Smooth muscle cell (in vitro differentiated cells): ENCODE results near the gene MACROD2. TPM values are rescaled to one million over a fixed set of nuclear protein-coding genes. Genes with fewer than 3 reads are reported as not detected.
"Not testable (repeated sequence)": the region's sequence is repeated elsewhere in the genome, so short reads cannot be mapped to it uniquely, and the experiment has no call there.

Experiments
- DNase-seq: peaks from one replicate; lab custom pipeline; 2025; ENCODE audit not compliant: unreplicated experiment; lab: John Stamatoyannopoulos, UW
- H2AFZ ChIP-seq: fragments of 200-600 bp; sonication (generic); 2 replicates; pipeline ENCODE4 v1.6.0; 2016; ENCODE audit warnings: antibody characterized with exemption, low read depth, mild to moderate bottlenecking
- H3F3A ChIP-seq: fragments of 200-600 bp; sonication (generic); 2 replicates; pipeline ENCODE4 v1.6.0; 2017; ENCODE audit warnings: antibody characterized with exemption, low read depth
- H3K27ac ChIP-seq: fragments of 200-600 bp; sonication (generic); 2 replicates; pipeline ENCODE4 v1.5.1; 2016; ENCODE audit warnings: low read depth, mild to moderate bottlenecking
- H3K27me3 ChIP-seq: fragments of 200-600 bp; sonication (generic); 2 replicates; pipeline ENCODE4 v1.6.1; 2016; ENCODE audit warnings: low read depth, mild to moderate bottlenecking
- H3K36me3 ChIP-seq: fragments of 200-600 bp; sonication (generic); 2 replicates; pipeline ENCODE4 v1.5.1; 2016; ENCODE audit warnings: low read depth
- H3K4me1 ChIP-seq: fragments of 200-600 bp; sonication (generic); 2 replicates; pipeline ENCODE4 v1.5.1; 2016; ENCODE audit warnings: low read depth
- H3K4me2 ChIP-seq: fragments of 200-600 bp; sonication (generic); 2 replicates; pipeline ENCODE4 v1.6.0; 2016; ENCODE audit warnings: mild to moderate bottlenecking
- H3K4me3 ChIP-seq: fragments of 200-600 bp; sonication (generic); 2 replicates; pipeline ENCODE4 v1.5.1; 2016; ENCODE audit warnings: mild to moderate bottlenecking
- H3K79me2 ChIP-seq: fragments of 200-600 bp; sonication (generic); 2 replicates; pipeline ENCODE4 v1.6.0; 2016; ENCODE audit warnings: low read depth, mild to moderate bottlenecking
- H3K9ac ChIP-seq: fragments of 200-600 bp; sonication (generic); 2 replicates; pipeline ENCODE4 v1.6.0; 2016; ENCODE audit warnings: low read depth
- H3K9me3 ChIP-seq: fragments of 200-600 bp; sonication (generic); replicated peaks from 2 replicates; pipeline ENCODE4 v1.5.1; 2016; ENCODE audit warnings: low read depth
- H4K20me1 ChIP-seq: fragments of 200-600 bp; sonication (generic); 2 replicates; pipeline ENCODE4 v1.6.0; 2016; ENCODE audit warnings: low read depth
- WGBS: methylation state at CpG from one replicate; pipeline ENCODE4 v1.1.7; 2016; ENCODE audit warnings: low lambda C conversion rate; 5-methylcytosine and 5-hydroxymethylcytosine counted together
- polyA plus RNA-seq: library from polyadenylated mRNA; unstranded; fragments of >200 nt; fragmentation: Nextera tagmentation; extraction: Ambion mirVana; gene quantifications from 2 replicates; pipeline ENCODE4 v1.2.1, GENCODE V29; 2016
- total RNA-seq: library from RNA; depleted of rRNA; stranded (reverse); fragments of >200 nt; gene quantifications from 2 replicates; pipeline ENCODE4 v1.2.3, GENCODE V29; 2014
- TF ChIP-seq, protein P1 (sequence below): fragments of 200-600 bp; sonication (generic); IDR thresholded peaks from 2 replicates; pipeline ENCODE4 v1.5.1; 2017; ENCODE audit warnings: borderline replicate concordance, mild to moderate bottlenecking, antibody characterized with exemption; ENCODE audit not compliant: insufficient read depth, poor library complexity, severe bottlenecking

MACROD2 gene
- total and polyA plus RNA-seq, 2 experiments from 2014 or later, result 0.04 to 0.32 TPM

DNA sequence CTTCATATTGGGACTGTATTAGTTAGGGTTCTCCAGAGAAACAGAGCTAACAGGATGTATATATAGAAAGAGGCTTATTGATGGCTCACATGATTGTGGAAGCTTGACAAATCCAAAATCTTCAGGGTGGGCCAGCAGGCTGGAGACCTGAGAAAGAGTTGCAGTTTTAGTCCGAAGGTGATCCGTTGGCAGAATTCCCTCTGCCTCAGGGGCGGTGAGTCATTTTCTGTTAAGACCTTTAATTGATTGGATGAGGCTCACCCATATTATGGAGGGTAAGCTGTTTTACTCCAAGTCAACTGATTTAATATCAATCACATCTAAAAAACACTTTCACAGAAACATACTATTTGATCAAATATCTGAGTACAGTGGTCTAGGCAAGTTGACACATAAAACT lies 228.5 kb downstream of the MACROD2 start:
- H3K9me3 ChIP-seq, result no peaks in the 10 kb centered on the region
- H3F3A ChIP-seq, result no peaks in the 10 kb centered on the region
- no peak for DNase-seq
- H3K4me2 ChIP-seq, result no peak overlapping the region
- H4K20me1 ChIP-seq, result no peaks in the 10 kb centered on the region
- H3K9ac ChIP-seq, result no peak overlapping the region
- H3K27me3 ChIP-seq, result no peaks in the 10 kb centered on the region
- TF ChIP-seq, protein P1, sequence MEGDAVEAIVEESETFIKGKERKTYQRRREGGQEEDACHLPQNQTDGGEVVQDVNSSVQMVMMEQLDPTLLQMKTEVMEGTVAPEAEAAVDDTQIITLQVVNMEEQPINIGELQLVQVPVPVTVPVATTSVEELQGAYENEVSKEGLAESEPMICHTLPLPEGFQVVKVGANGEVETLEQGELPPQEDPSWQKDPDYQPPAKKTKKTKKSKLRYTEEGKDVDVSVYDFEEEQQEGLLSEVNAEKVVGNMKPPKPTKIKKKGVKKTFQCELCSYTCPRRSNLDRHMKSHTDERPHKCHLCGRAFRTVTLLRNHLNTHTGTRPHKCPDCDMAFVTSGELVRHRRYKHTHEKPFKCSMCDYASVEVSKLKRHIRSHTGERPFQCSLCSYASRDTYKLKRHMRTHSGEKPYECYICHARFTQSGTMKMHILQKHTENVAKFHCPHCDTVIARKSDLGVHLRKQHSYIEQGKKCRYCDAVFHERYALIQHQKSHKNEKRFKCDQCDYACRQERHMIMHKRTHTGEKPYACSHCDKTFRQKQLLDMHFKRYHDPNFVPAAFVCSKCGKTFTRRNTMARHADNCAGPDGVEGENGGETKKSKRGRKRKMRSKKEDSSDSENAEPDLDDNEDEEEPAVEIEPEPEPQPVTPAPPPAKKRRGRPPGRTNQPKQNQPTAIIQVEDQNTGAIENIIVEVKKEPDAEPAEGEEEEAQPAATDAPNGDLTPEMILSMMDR, result no peak
- H3K27ac ChIP-seq, result no peak overlapping the region
- no peaks in the 10 kb centered on the region for H3K36me3 ChIP-seq
- H2AFZ ChIP-seq, result no peak overlapping the region
- WGBS, result 48% methylated on average over 3 of the region's 3 CpGs
- H3K4me3 ChIP-seq, result no peak overlapping the region
- no peaks in the 10 kb centered on the region for H3K79me2 ChIP-seq
- no peaks in the 10 kb centered on the region for H3K4me1 ChIP-seq

DNA sequence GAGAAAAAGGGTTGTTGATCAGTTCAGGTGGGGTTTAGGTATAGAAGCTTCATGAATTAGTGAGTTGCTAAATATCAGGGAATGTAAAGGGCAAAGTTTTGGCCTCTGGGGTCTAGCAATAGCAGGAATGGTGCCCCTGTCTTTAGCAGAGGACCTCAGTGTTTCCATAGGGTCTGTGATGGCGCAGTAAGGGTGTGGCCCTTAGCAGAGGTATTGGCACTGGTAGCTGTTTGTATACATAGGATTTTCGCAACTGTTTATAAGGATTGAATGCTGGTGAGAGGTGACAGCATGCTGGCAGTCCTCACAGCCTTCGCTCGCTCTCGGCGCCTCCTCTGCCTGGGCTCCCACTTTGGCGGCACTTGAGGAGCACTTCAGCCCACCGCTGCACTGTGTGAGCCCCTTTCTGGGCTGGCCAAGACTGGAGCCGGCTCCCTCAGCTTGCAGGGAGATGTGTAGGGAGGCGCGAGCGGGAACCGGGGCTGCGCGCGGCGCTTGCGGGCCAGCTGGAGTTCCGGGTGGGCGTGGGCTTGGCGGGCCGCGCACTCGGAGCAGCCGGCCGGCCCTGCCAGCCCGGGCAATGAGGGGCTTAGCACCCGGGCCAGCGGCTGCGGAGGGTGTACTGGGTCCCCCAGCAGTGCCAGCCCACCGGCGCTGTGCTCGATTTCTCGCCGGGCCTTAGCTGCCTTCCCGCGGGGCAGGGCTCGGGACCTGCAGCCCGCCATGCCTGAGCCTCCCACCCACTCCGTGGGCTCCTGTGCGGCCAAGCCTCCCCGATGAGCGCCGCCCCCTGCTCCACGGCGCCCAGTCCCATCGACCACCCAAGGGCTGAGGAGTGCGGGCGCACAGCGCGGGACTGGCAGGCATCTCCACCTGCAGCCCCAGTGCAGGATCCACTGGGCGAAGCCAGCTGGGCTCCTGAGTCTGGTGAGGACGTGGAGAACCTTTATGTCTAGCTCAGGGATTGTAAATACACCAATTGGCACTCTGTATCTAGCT lies 231.0 kb downstream of the MACROD2 start:
- H3K36me3 ChIP-seq, H2AFZ ChIP-seq, H3K9ac ChIP-seq, H3F3A ChIP-seq, H3K4me3 ChIP-seq, H3K9me3 ChIP-seq, H3K4me1 ChIP-seq, H3K79me2 ChIP-seq, DNase-seq, H3K27ac ChIP-seq, H3K4me2 ChIP-seq, H3K27me3 ChIP-seq, H4K20me1 ChIP-seq: not testable (repeated sequence)
- WGBS, result 96% methylated on average over 51 of the region's 53 CpGs

- H2AFZ ChIP-seq, result no peak overlapping the region
- H3K9me3 ChIP-seq, result no peaks in the 10 kb centered on the region
- H3K36me3 ChIP-seq, result no peaks in the 10 kb centered on the region
- no peak overlapping the region for H3K4me3 ChIP-seq
- TF ChIP-seq, protein P1, result no peak
- no peaks in the 10 kb centered on the region for H3K27me3 ChIP-seq
- no peak overlapping the region for H3K27ac ChIP-seq
- H3K4me2 ChIP-seq, result no peak overlapping the region
- no peaks in the 10 kb centered on the region for H3K79me2 ChIP-seq
- no peaks in the 10 kb centered on the region for H3F3A ChIP-seq
- no peaks in the 10 kb centered on the region for H3K4me1 ChIP-seq
- DNase-seq, result no peak
- no peaks in the 10 kb centered on the region for H4K20me1 ChIP-seq
- H3K9ac ChIP-seq, result no peak overlapping the region
- 95% methylated on average over 2 of the region's 2 CpGs for WGBS
Measured at GRCh38 chr20:14232650-14233049, 237.3 kb downstream of the MACROD2 start.

DNA sequence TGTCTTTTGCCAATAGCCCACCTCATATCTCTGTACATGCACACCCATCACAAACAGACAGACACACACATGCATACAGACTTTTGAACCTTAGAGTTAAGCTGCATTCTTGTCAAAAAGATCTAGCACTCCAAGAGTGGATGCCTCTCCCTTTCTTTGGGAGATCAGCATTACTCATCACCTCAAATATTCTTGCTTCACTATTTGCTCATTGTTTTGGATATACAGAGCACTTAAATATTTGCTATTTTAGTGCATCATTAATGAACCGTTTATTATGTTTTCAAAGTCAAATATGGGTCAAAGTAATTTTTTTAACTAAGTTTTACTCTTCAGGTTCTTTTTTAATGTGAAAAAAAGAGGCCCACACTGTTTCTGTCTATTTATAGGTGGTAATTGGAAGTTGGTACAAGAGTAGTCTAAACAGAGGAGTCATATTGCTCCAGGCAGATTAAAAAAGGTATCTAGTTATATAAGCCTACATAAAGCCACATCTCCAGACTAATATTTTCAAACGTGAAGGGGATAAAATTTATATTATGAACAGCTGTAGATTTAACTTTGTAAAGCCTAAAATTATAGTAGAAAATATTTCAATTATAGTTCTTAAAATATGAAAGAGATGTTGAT lies 239.5 kb downstream of the MACROD2 start:
- Histone ChIP-seq H4K20me1 (no peaks in the 10 kb centered on the region), H3K36me3 (no peaks in the 10 kb centered on the region), H2AFZ (no peak overlapping the region), H3K9me3 (no peaks in the 10 kb centered on the region), H3K27ac (no peak overlapping the region), H3K4me2 (no peak overlapping the region), H3K4me1 (no peaks in the 10 kb centered on the region), H3K27me3 (no peaks in the 10 kb centered on the region), H3F3A (no peaks in the 10 kb centered on the region), H3K9ac (no peak overlapping the region), H3K79me2 (no peaks in the 10 kb centered on the region), H3K4me3 (no peak overlapping the region)
- DNase-seq, result no peak
- TF ChIP-seq, protein P1, result no peak
- WGBS, result 69% methylated on average over 2 of the region's 2 CpGs
